ENCODE data around the gene NTN5. TPM values are rescaled to one million over a fixed set of nuclear protein-coding genes. Genes with fewer than 3 reads are reported as not detected.
A peak's percentile ranks its signal among the peaks of the same experiment; 100 is the strongest.

NTN5 gene
- total RNA-seq, 3 donors from 2014 or later (not counting 1 experiment from before 2014, with no cell fraction given) = 1.3 to 3.4 (median 2.1) TPM

DNA sequence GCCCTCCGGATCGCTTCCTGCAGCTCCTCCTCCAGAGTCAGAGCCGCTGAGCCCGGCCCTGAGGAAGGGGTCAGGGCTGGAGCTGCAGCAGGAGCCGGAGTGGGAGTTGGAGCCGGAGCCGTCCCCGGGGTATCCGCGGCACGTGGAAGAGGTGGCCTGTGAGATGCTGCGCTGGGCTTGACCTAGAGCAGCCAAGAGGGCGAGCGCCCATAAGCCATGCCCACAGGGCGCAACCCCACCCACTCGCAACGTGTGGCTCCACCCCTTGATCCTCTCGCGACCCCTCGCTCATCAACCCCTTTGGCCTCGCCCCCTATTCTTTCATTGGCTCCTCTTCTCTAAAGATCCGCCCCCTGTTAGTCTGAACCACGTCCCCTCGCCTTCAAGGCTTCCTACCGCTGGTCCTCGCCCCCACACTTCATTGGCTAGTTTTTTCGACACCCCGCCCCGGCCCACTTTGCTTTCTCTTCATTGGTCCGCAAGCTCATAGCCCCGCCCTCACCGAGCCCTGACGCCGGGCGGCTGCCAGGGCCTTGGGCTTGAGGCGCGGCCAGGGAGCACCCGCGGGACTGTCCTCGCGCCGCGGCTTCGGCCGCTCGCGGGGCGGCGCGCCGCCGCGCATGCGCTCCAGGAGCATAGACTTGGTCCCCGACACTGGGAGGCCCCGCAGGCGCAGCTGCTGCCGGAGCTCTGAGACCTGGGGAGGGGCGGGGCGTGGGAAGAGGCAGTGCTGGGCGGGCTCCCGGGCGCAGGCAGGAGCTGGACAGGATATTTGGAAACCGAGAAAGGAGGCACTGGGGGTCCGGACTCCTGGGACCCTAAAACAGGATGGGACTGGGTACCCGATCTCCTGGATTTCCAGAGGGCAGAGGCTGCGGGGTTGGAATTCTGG is 41.3 kb upstream of the NTN5 start:
- Histone ChIP-seq H3K27ac (ENCODE audit: low read length) (peak overlapping the region; percentile 91), H3K9me3 (ENCODE audit: control insufficient read depth, insufficient read depth, low read length) (no peaks in the 10 kb centered on the region), H3K4me3 (ENCODE audit: low read length) (peak overlapping the region; percentile 78), H3K36me3 (ENCODE audit: control insufficient read depth, insufficient read depth, low read length) (no peaks in the 10 kb centered on the region), H3K27me3 (ENCODE audit: control insufficient read depth, insufficient read depth, low read length) (no peaks in the 10 kb centered on the region), H3K4me1 (ENCODE audit: control insufficient read depth, insufficient read depth, low read length) (peaks cover 21% of the 10 kb centered on the region)
- Mint-ChIP-seq H3K27me3 (ENCODE audit: low read depth in 2 of 2) (no peaks in the 10 kb centered on the region), H3K4me1 (peaks cover 0 to 25% of the 10 kb centered on the region in 2 donors), H3K36me3 (no peaks in the 10 kb centered on the region), H3K4me3 (peak overlapping the region; percentile 83), H3K9me3 (no peaks in the 10 kb centered on the region), H3K27ac (peak overlapping the region; percentile 58 to 68)
- TF ChIP-seq, protein P1, sequence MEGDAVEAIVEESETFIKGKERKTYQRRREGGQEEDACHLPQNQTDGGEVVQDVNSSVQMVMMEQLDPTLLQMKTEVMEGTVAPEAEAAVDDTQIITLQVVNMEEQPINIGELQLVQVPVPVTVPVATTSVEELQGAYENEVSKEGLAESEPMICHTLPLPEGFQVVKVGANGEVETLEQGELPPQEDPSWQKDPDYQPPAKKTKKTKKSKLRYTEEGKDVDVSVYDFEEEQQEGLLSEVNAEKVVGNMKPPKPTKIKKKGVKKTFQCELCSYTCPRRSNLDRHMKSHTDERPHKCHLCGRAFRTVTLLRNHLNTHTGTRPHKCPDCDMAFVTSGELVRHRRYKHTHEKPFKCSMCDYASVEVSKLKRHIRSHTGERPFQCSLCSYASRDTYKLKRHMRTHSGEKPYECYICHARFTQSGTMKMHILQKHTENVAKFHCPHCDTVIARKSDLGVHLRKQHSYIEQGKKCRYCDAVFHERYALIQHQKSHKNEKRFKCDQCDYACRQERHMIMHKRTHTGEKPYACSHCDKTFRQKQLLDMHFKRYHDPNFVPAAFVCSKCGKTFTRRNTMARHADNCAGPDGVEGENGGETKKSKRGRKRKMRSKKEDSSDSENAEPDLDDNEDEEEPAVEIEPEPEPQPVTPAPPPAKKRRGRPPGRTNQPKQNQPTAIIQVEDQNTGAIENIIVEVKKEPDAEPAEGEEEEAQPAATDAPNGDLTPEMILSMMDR (IDR thresholded peaks at IDR 0.05) = no peak
- intact Hi-C loops (cut with micrococcal nuclease) = loop anchor here (1.0 kb wide), 1 partner anchor 24 kb away; no protein-coding TSS in a partner anchor
- ATAC-seq (peak; percentile 90 to 96 (median 91)), DNase-seq (peak; percentile 97 to 98)
- under 1% methylated on average over 67 of the region's 67 CpGs for WGBS (ENCODE audit: insufficient coverage)

DNA sequence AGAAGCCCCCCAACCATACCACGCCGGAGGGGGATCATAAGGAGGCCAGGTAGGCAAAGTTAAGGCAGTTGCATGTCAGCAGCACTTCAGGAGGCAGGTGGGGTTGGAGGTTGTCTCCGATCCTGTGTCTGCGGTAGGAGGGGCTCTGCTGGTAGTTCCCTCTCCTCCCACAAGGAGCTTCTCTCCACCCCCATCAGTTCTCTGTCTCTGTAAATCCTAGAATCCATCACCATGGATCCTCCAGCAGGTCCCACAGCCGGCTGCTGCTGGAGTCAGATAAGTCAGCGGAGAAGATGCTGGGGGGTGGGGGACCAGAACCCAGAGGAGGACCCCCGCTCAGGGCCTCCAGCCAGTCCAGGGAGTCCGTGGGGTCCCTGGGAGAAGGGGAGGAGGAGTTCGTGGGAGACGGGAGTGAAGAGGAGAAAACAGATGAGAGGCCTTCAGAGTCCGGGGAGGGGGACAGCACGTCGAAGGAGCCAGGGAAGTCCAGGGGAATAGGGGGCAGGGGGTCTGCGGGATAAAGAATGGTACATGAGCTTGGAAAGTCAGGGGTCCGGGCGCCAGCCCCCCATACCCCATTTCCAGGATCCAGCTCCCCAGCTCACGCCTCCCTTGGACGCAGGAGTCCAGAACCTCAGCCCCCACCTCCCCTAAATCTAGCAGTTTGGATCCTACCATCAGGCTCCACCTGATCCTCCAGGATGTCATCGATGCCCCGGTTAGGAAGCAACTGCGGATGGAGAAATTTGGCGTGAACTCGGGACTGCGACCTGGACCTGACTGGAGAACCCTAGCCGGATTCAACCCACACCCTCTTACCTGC is 40.4 kb upstream of the NTN5 start:
- H3K9me3 Mint-ChIP-seq = no peaks in the 10 kb centered on the region
- H3K27ac ChIP-seq (ENCODE audit: low read length) = no peak overlapping the region
- peak overlapping the region; percentile 83 for H3K4me3 Mint-ChIP-seq
- TF ChIP-seq, protein P1 (IDR thresholded peaks at IDR 0.05) = no peak
- peaks cover 21% of the 10 kb centered on the region for H3K4me1 ChIP-seq (ENCODE audit: control insufficient read depth, insufficient read depth, low read length)
- no peaks in the 10 kb centered on the region for H3K36me3 Mint-ChIP-seq
- no peaks in the 10 kb centered on the region for H3K36me3 ChIP-seq (ENCODE audit: control insufficient read depth, insufficient read depth, low read length)
- H3K27ac Mint-ChIP-seq = peak overlapping the region; percentile 58 to 68
- ATAC-seq (no peak), DNase-seq (peak in 1 of 2 donors; percentile 41)
- 11% methylated on average over 21 of the region's 25 CpGs for WGBS (ENCODE audit: insufficient coverage)
- no peaks in the 10 kb centered on the region for H3K9me3 ChIP-seq (ENCODE audit: control insufficient read depth, insufficient read depth, low read length)
- H3K4me3 ChIP-seq (ENCODE audit: low read length) = peak overlapping the region; percentile 78
- H3K4me1 Mint-ChIP-seq = peaks cover 0 to 25% of the 10 kb centered on the region in 2 donors
- intact Hi-C loops (cut with micrococcal nuclease) = no loop called here
- no peaks in the 10 kb centered on the region for H3K27me3 ChIP-seq (ENCODE audit: control insufficient read depth, insufficient read depth, low read length)
- H3K27me3 Mint-ChIP-seq (ENCODE audit: low read depth in 2 of 2) = no peaks in the 10 kb centered on the region

DNA sequence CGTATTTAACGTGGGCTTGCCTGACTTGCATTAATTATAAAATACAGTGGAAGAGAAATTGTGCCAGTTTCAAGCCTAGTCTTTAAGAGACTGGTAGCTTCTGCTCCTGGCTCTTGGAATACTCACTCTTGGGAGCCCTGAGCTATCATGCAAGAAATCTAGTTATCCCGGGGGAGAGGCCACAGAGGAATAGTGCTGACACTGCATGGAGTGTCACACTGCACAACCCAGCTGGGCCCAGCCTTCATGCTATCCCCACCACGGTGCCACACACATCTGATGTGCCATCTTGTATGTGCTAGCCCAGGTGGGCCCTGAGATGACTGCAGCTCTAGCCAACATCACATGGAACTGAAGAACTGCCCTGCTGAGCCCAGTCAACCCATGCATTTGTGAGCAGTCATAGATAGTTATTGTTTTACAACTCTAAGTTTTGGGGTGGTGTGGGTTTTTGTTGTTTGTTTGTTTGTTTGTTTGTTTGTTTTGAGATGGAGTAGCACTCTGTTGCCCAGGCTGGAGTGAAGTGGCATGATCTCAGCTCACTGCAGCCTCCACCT is 38.4 kb upstream of the NTN5 start:
- peaks cover 21% of the 10 kb centered on the region for H3K4me1 ChIP-seq (ENCODE audit: control insufficient read depth, insufficient read depth, low read length)
- ATAC-seq = no peak
- no peaks in the 10 kb centered on the region for H3K36me3 ChIP-seq (ENCODE audit: control insufficient read depth, insufficient read depth, low read length)
- Mint-ChIP-seq H3K27me3 (ENCODE audit: low read depth in 2 of 2) (no peaks in the 10 kb centered on the region), H3K4me1 (peaks cover 0 to 25% of the 10 kb centered on the region in 2 donors), H3K36me3 (no peaks in the 10 kb centered on the region), H3K4me3 (no peak overlapping the region), H3K9me3 (no peaks in the 10 kb centered on the region), H3K27ac (no peak overlapping the region)
- TF ChIP-seq, protein P1 (IDR thresholded peaks at IDR 0.05) = no peak
- intact Hi-C loops (cut with micrococcal nuclease) = no loop called here
- H3K27me3 ChIP-seq (ENCODE audit: control insufficient read depth, insufficient read depth, low read length) = no peaks in the 10 kb centered on the region
- no peak overlapping the region for H3K27ac ChIP-seq (ENCODE audit: low read length)
- no peak for DNase-seq
- 95% methylated on average over 4 of the region's 4 CpGs for WGBS (ENCODE audit: insufficient coverage)
- no peak overlapping the region for H3K4me3 ChIP-seq (ENCODE audit: low read length)
- no peaks in the 10 kb centered on the region for H3K9me3 ChIP-seq (ENCODE audit: control insufficient read depth, insufficient read depth, low read length)
